GM18517 (cell line): ENCODE measurements around the gene LCE2A.

ENCODE experiments used
- ATAC-seq: cut with Tn5 transposase; IDR thresholded peaks from one replicate; pipeline ENCODE4 v1.9.1; 2021; ENCODE audit warnings: mild to moderate bottlenecking, moderate library complexity; ENCODE audit not compliant: unreplicated experiment

LCE2A gene

DNA sequence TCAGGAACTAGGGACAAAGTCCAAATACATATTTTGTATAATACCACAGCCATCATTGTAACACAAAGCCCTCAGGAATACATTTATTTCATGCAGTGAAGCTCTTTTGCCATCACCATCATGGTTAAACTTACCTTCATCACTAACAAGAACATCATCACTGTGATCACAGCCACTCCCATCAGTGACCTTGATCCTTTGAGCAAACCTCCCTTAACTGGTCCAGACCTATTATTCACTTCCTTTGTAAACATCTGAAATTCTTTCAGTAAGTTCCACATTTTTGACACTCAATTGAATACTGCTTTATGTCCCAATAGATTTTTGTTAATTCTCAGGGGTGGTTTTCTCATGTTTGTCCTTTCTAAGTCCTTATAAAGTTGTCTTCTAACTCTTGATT is 43.5 kb downstream of the LCE2A start:
- no peak for ATAC-seq

- ATAC-seq = no peak
Measured at GRCh38 chr1:152743371-152744145, 45.4 kb downstream of the LCE2A start.

DNA sequence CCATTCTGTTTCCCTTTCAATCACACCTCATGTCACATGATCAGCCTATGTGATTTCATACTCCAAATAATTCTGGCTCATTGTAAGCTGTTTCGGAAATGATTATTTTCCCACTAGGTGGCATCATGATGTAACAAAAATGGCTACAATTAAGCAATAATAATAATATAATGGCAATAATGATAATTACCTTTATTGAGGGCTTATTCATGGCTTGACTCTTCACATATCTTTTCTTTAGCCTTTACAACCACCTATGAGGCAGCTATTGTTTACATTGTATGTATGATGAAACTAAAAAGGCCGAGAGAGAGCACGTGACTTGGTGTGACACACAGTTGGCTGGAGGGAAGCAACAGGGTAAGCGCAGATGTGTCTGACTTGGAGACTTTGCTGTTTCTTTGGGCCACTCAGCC is 47.2 kb downstream of the LCE2A start:
- no peak for ATAC-seq

GRCh38 chr1:152745765-152746444 is 47.8 kb downstream of the LCE2A start:
- ATAC-seq = no peak

DNA sequence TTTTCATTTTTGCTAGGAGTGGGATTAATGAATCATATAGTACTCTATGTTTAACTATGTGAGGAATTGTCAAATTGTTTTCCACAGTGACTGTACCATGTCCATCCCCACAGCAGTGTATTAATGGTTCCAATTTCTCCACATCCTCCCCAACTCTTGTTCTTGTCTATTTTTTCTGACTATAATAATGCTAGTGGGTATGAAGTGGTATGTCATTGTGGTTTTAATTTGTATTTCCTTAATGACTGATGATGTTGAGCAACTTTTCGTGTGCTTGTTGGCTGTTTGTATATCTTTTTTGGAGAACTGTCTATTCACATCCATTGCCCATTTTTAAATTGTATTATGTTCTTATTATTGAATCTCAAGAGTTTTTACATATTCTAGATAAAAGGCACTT is 49.7 kb downstream of the LCE2A start:
- ATAC-seq = no peak
